GM19468 (cell line): ENCODE results near the gene FAM118A.
"Not testable (repeated sequence)": the region's sequence is repeated elsewhere in the genome, so short reads cannot be mapped to it uniquely, and the experiment has no call there.

Source experiments
- ATAC-seq: cut with Tn5 transposase; IDR thresholded peaks from one replicate; pipeline ENCODE4 v1.9.1; 2021; ENCODE audit warnings: mild to moderate bottlenecking, moderate library complexity, moderate number of reproducible peaks; ENCODE audit not compliant: unreplicated experiment; ENCODE audit errors: extremely low read depth

The FAM118A gene

GRCh38 chr22:45280587-45280980 is 29.1 kb upstream of the FAM118A start:
- ATAC-seq, result no peak

- no peak for ATAC-seq
These were observed 28.7 kb upstream of the FAM118A start for GRCh38 chr22:45281010-45281409.

- ATAC-seq, result no peak
These were observed 24.9 kb upstream of the FAM118A start, which contains the start of gene UPK3A for GRCh38 chr22:45284705-45285262. Gene UPK3A (plus strand): TSS chr22:45284949. CDS start chr22:45285014, 65 bp downstream.

- no peak for ATAC-seq
These were observed 24.3 kb upstream of the FAM118A start for GRCh38 chr22:45285263-45286058.

GRCh38 chr22:45286854-45287551 is 22.7 kb upstream of the FAM118A start:
- no peak for ATAC-seq

- no peak for ATAC-seq
These were observed 19.3 kb upstream of the FAM118A start for GRCh38 chr22:45290410-45290936.

GRCh38 chr22:45291061-45291930 is 18.4 kb upstream of the FAM118A start:
- ATAC-seq, result no peak

GRCh38 chr22:45291931-45292290 is 17.8 kb upstream of the FAM118A start:
- ATAC-seq, result no peak

GRCh38 chr22:45292731-45293442 is 16.8 kb upstream of the FAM118A start:
- no peak for ATAC-seq

- no peak for ATAC-seq
These were observed 15.7 kb upstream of the FAM118A start for GRCh38 chr22:45294030-45294429.

GRCh38 chr22:45295004-45295403 is 14.7 kb upstream of the FAM118A start:
- ATAC-seq, result not testable (repeated sequence)

GRCh38 chr22:45295492-45295891 is 14.2 kb upstream of the FAM118A start:
- no peak for ATAC-seq

- ATAC-seq, result no peak
These were observed 13.0 kb upstream of the FAM118A start for GRCh38 chr22:45296628-45297297.

- no peak for ATAC-seq
These were observed 10.7 kb upstream of the FAM118A start for GRCh38 chr22:45298934-45299505.

- no peak for ATAC-seq
These were observed 7.0 kb upstream of the FAM118A start for GRCh38 chr22:45302751-45303150.

GRCh38 chr22:45303181-45303580 is 6.6 kb upstream of the FAM118A start:
- ATAC-seq, result no peak

- ATAC-seq, result no peak
These were observed 4.8 kb upstream of the FAM118A start for GRCh38 chr22:45304971-45305370.

- ATAC-seq, result no peak
These were observed 4.2 kb upstream of the FAM118A start for GRCh38 chr22:45305456-45306075.
